SK-N-SH (cell line): ENCODE results near the gene SLC12A6. TPM values are rescaled to one million over a fixed set of nuclear protein-coding genes. Genes with fewer than 3 reads are reported as not detected.

Source experiments
- CTCF ChIA-PET: fragments of 300-600, 350-600 bp; formaldehyde crosslinking; extraction: SDS; loops from one replicate; lab custom pipeline; 2021; lab: Yijun Ruan, JAX
- POLR2A ChIA-PET: fragments of 350-600 bp; sonication (Branson Sonifier 250); formaldehyde crosslinking; extraction: SDS; loops from one replicate; lab custom pipeline; 2020; ENCODE audit warnings: antibody characterized with exemption, inconsistent platforms; lab: Yijun Ruan, JAX
- DNase-seq: peaks from one replicate; pipeline ENCODE4 v3.0.0; 2012
- H2AFZ ChIP-seq: fragments of 200-600 bp; sonication (generic); 2 replicates; pipeline ENCODE4 v1.8.1; 2016; ENCODE audit warnings: antibody characterized with exemption, mild to moderate bottlenecking, low read depth
- H3F3A ChIP-seq: fragments of 200-600 bp; sonication (generic); replicated peaks from 2 replicates; pipeline ENCODE3; 2016; ENCODE audit warnings: antibody characterized with exemption, mild to moderate bottlenecking; ENCODE audit not compliant: insufficient read depth
- H3K27ac ChIP-seq, 2 experiments: fragments of 200-500 bp in 1 of 2; fragments of 200-600 bp in 1 of 2; sonication (Bioruptor generic) in 1 of 2; sonication (generic), shearing (Covaris generic) in 1 of 2; 2 replicates each; pipeline versions ENCODE4 v1.5.1 to v1.6.1; 2014 to 2016; ENCODE audit warnings: low read depth in 2 of 2, inconsistent platforms in 1 of 2, low read length in 1 of 2, mild to moderate bottlenecking in 1 of 2, mixed read lengths in 1 of 2
- H3K27me3 ChIP-seq: fragments of 200-600 bp; sonication (generic), shearing (Covaris generic); 2 replicates; pipeline ENCODE4 v1.6.1; 2016; ENCODE audit warnings: mixed run types; ENCODE audit not compliant: insufficient read depth
- H3K36me3 ChIP-seq, 2 experiments: fragments of 200-500 bp in 1 of 2; fragments of 200-600 bp in 1 of 2; sonication (Bioruptor generic) in 1 of 2; sonication (generic) in 1 of 2; replicated peaks in 1 of 2; 2 replicates each; pipeline versions ENCODE3 to v1.5.1; 2014 to 2016; ENCODE audit warnings: low read length in 1 of 2, mild to moderate bottlenecking in 1 of 2; ENCODE audit not compliant: insufficient read depth in 2 of 2, control insufficient read depth in 1 of 2
- H3K4me1 ChIP-seq, 2 experiments: fragments of 200-500 bp in 1 of 2; fragments of 200-600 bp in 1 of 2; sonication (Bioruptor generic) in 1 of 2; sonication (generic), shearing (Covaris generic) in 1 of 2; 2 replicates each; pipeline versions ENCODE4 v1.5.1 to v1.6.1; 2014 to 2016; ENCODE audit warnings: low read depth in 1 of 2, low read length in 1 of 2, mixed run types in 1 of 2; ENCODE audit not compliant: insufficient read depth in 2 of 2, control insufficient read depth in 1 of 2
- H3K4me2 ChIP-seq: fragments of 200-600 bp; sonication (generic), shearing (Covaris generic); 2 replicates; pipeline ENCODE4 v1.6.1; 2017; ENCODE audit warnings: mixed run types
- H3K4me3 ChIP-seq, 2 experiments: fragments of 200-500 bp in 1 of 2; fragments of 200-600 bp in 1 of 2; sonication (Bioruptor generic) in 1 of 2; sonication (generic), shearing (Covaris generic) in 1 of 2; 2 replicates each; pipeline versions ENCODE4 v1.5.1 to v1.8.1; 2014 to 2016; ENCODE audit warnings: low read depth in 2 of 2, inconsistent platforms in 1 of 2, low read length in 1 of 2, mild to moderate bottlenecking in 1 of 2, mixed read lengths in 1 of 2, moderate library complexity in 1 of 2
- H3K79me2 ChIP-seq: fragments of 200-600 bp; sonication (generic); 2 replicates; pipeline ENCODE4 v1.8.1; 2017; ENCODE audit warnings: mild to moderate bottlenecking; ENCODE audit not compliant: insufficient read depth
- H3K9ac ChIP-seq: fragments of 200-600 bp; sonication (generic); 2 replicates; pipeline ENCODE4 v1.6.1; 2017; ENCODE audit warnings: mixed run types
- H3K9me2 ChIP-seq: fragments of 200-600 bp; sonication (generic); 2 replicates; pipeline ENCODE4 v1.6.1; 2017; ENCODE audit warnings: mixed run types
- H3K9me3 ChIP-seq: fragments of 200-600 bp; sonication (generic); 2 replicates; pipeline ENCODE4 v1.6.1; 2017; ENCODE audit warnings: mixed run types, mild to moderate bottlenecking, moderate library complexity
- H4K20me1 ChIP-seq: fragments of 200-600 bp; sonication (generic); 2 replicates; pipeline ENCODE4 v1.6.1; 2017; ENCODE audit warnings: mild to moderate bottlenecking, mixed run types; ENCODE audit not compliant: insufficient read depth
- CHD2 ChIP-seq: fragments of 150-350 bp; IDR thresholded peaks from 2 replicates; pipeline ENCODE4 v1.6.1; 2018; ENCODE audit warnings: low read length; ENCODE audit not compliant: partially characterized antibody
- EP300 ChIP-seq, 2 experiments: IDR thresholded peaks; 2 replicates each; pipeline versions ENCODE4 v1.4.0 to v1.6.1; 2012; ENCODE audit warnings: borderline replicate concordance in 1 of 2, low read depth in 1 of 2, low read length in 1 of 2
- JUND ChIP-seq: IDR thresholded peaks from 2 replicates; pipeline ENCODE4 v1.4.0; 2012
- MEF2A ChIP-seq: IDR thresholded peaks from 2 replicates; pipeline ENCODE4 v1.4.0; 2012; ENCODE audit warnings: low read depth, borderline replicate concordance
- MXI1 ChIP-seq: IDR thresholded peaks from 2 replicates; pipeline ENCODE4 v1.6.1; 2012; ENCODE audit warnings: mild to moderate bottlenecking, low read depth, low read length, improper control_type of control experiment
- RFX5 ChIP-seq: IDR thresholded peaks from 2 replicates; pipeline ENCODE4 v1.6.1; 2012; ENCODE audit warnings: mild to moderate bottlenecking, improper control_type of control experiment, low read length
- SMC3 ChIP-seq: IDR thresholded peaks from 2 replicates; pipeline ENCODE4 v1.6.1; 2012; ENCODE audit warnings: low read depth, low read length, improper control_type of control experiment
- TCF12 ChIP-seq: IDR thresholded peaks from 2 replicates; pipeline ENCODE4 v1.4.0; 2012
- YY1 ChIP-seq: IDR thresholded peaks from 2 replicates; pipeline ENCODE4 v1.4.0; 2012; ENCODE audit warnings: low read depth, mild to moderate bottlenecking
- WGBS: methylation state at CpG from one replicate; pipeline ENCODE4 v1.1.6; 2017; ENCODE audit warnings: low lambda C conversion rate; 5-methylcytosine and 5-hydroxymethylcytosine counted together
- polyA plus RNA-seq, 3 experiments: library from polyadenylated mRNA; depleted of rRNA; stranded (reverse); fragments of >200 nt; gene quantifications; 2 replicates each; pipeline ENCODE4 v1.2.3, GENCODE V29; 2012
- TF ChIP-seq, protein P1 (sequence below): fragments of 200-600 bp; sonication (generic); IDR thresholded peaks from 2 replicates; pipeline ENCODE4 v1.6.1; 2017; ENCODE audit warnings: antibody characterized with exemption, mild to moderate bottlenecking, moderate library complexity
- TF ChIP-seq, protein P2 (sequence below): fragments of 150-350 bp; IDR thresholded peaks from 2 replicates; pipeline ENCODE4 v1.6.1; 2016; ENCODE audit warnings: mild to moderate bottlenecking, low read depth, low read length
- TF ChIP-seq, protein P3 (sequence below): fragments of 150-350 bp; IDR thresholded peaks from 2 replicates; pipeline ENCODE4 v1.6.1; 2017; ENCODE audit warnings: antibody characterized with exemption, low read length, low read depth, borderline replicate concordance
- TF ChIP-seq, protein P4 (sequence below): IDR thresholded peaks from 2 replicates; pipeline ENCODE4 v1.4.0; 2012; ENCODE audit warnings: low read depth, borderline replicate concordance
- TF ChIP-seq, protein P5 (sequence below): IDR thresholded peaks from 2 replicates; pipeline ENCODE4 v1.4.0; 2012; ENCODE audit warnings: low read depth

The SLC12A6 gene
- polyA plus RNA-seq, 1 of the 3 experiments (the other 2 are of a cell fraction) = 7.7 TPM

DNA sequence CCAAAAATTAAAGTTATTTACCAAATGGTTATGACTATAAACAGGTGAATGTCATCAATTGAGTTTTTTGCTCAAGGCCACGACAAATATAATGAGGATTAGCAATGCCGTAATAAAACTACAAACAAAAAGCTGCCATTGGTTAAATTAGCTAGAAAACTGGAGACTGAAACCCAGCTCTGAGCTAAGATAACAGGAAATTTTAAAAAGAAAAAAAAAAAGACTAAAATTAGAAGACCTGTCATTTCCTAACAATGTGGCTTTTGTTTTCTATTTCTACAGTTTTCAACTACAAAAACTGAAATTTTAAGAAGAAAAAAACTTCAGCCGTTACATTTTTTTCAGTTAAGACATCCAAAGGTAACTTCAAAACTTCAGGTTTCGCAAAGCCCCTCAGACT is 9.7 kb downstream of the SLC12A6 start:
- no peaks in the 10 kb centered on the region for H4K20me1 ChIP-seq
- H3K36me3 ChIP-seq = no peaks in the 10 kb centered on the region
- peaks cover 3% of the 10 kb centered on the region for H3F3A ChIP-seq
- DNase-seq = no peak
- POLR2A ChIA-PET = interaction anchor here (2.3 kb wide), 1 partner anchor 10 kb away, joined by 13 read pairs; the partner anchor contains the start of gene SLC12A6
- H3K79me2 ChIP-seq = peaks cover 11% of the 10 kb centered on the region
- no peak overlapping the region for H3K9ac ChIP-seq
- no peaks in the 10 kb centered on the region for H3K27me3 ChIP-seq
- CTCF ChIA-PET = interaction anchor here (0.6 to 1.9 kb wide), 5 partner anchors 9 to 1169 kb away, joined by 3 to 9 read pairs (median 4); partner anchors contain the start of genes KATNBL1, LPCAT4 and SLC12A6
- H2AFZ ChIP-seq = no peak overlapping the region
- no peak overlapping the region for H3K27ac ChIP-seq
- no peaks in the 10 kb centered on the region for H3K9me2 ChIP-seq
- no peak overlapping the region for H3K4me2 ChIP-seq
- WGBS = 90% methylated on average over 4 of the region's 4 CpGs
- H3K4me3 ChIP-seq = no peak overlapping the region
- no peak for TF ChIP-seq MXI1
- no peak for TF ChIP-seq CHD2
- TF ChIP-seq, protein P1, sequence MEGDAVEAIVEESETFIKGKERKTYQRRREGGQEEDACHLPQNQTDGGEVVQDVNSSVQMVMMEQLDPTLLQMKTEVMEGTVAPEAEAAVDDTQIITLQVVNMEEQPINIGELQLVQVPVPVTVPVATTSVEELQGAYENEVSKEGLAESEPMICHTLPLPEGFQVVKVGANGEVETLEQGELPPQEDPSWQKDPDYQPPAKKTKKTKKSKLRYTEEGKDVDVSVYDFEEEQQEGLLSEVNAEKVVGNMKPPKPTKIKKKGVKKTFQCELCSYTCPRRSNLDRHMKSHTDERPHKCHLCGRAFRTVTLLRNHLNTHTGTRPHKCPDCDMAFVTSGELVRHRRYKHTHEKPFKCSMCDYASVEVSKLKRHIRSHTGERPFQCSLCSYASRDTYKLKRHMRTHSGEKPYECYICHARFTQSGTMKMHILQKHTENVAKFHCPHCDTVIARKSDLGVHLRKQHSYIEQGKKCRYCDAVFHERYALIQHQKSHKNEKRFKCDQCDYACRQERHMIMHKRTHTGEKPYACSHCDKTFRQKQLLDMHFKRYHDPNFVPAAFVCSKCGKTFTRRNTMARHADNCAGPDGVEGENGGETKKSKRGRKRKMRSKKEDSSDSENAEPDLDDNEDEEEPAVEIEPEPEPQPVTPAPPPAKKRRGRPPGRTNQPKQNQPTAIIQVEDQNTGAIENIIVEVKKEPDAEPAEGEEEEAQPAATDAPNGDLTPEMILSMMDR = no peak
- TF ChIP-seq EP300 (IDR thresholded peaks at IDR 0.05; ENCODE audit: borderline replicate concordance in 1 of 2, low read depth in 1 of 2, low read length in 1 of 2) = no peak
- TF ChIP-seq JUND = no peak
- no peak for TF ChIP-seq YY1
- TF ChIP-seq MEF2A = no peak
- TF ChIP-seq, protein P2, sequence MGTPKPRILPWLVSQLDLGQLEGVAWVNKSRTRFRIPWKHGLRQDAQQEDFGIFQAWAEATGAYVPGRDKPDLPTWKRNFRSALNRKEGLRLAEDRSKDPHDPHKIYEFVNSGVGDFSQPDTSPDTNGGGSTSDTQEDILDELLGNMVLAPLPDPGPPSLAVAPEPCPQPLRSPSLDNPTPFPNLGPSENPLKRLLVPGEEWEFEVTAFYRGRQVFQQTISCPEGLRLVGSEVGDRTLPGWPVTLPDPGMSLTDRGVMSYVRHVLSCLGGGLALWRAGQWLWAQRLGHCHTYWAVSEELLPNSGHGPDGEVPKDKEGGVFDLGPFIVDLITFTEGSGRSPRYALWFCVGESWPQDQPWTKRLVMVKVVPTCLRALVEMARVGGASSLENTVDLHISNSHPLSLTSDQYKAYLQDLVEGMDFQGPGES = no peak
- TF ChIP-seq, protein P3, sequence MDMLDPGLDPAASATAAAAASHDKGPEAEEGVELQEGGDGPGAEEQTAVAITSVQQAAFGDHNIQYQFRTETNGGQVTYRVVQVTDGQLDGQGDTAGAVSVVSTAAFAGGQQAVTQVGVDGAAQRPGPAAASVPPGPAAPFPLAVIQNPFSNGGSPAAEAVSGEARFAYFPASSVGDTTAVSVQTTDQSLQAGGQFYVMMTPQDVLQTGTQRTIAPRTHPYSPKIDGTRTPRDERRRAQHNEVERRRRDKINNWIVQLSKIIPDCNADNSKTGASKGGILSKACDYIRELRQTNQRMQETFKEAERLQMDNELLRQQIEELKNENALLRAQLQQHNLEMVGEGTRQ = no peak
- no peak for TF ChIP-seq SMC3
- TF ChIP-seq, protein P4, sequence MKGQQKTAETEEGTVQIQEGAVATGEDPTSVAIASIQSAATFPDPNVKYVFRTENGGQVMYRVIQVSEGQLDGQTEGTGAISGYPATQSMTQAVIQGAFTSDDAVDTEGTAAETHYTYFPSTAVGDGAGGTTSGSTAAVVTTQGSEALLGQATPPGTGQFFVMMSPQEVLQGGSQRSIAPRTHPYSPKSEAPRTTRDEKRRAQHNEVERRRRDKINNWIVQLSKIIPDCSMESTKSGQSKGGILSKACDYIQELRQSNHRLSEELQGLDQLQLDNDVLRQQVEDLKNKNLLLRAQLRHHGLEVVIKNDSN = no peak
- TF ChIP-seq, protein P5, sequence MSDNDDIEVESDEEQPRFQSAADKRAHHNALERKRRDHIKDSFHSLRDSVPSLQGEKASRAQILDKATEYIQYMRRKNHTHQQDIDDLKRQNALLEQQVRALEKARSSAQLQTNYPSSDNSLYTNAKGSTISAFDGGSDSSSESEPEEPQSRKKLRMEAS = no peak
- TF ChIP-seq RFX5 = no peak
- no peak for TF ChIP-seq TCF12
- H3K4me1 ChIP-seq = no peaks in the 10 kb centered on the region
- no peaks in the 10 kb centered on the region for H3K9me3 ChIP-seq
